ENCODE data around the gene LTO1. TPM values are rescaled to one million over a fixed set of nuclear protein-coding genes. Genes with fewer than 3 reads are reported as not detected.
"Not testable (repeated sequence)": the region's sequence is repeated elsewhere in the genome, so short reads cannot be mapped to it uniquely, and the experiment has no call there.

Gene LTO1
- total RNA-seq, 2 experiments from 2014 or later = 18.7 to 21.8 TPM

- Mint-ChIP-seq H3K4me3 (no peak overlapping the region), H3K27ac (no peak overlapping the region), H3K36me3 (no peaks in the 10 kb centered on the region), H3K9me3 (no peaks in the 10 kb centered on the region), H3K4me1 (peaks cover 7% of the 10 kb centered on the region), H3K27me3 (peaks cover 65% of the 10 kb centered on the region)
- DNase-seq = peak; percentile 25
Measured at GRCh38 chr11:69704508-69705253, 29.5 kb upstream of the LTO1 start.

DNA sequence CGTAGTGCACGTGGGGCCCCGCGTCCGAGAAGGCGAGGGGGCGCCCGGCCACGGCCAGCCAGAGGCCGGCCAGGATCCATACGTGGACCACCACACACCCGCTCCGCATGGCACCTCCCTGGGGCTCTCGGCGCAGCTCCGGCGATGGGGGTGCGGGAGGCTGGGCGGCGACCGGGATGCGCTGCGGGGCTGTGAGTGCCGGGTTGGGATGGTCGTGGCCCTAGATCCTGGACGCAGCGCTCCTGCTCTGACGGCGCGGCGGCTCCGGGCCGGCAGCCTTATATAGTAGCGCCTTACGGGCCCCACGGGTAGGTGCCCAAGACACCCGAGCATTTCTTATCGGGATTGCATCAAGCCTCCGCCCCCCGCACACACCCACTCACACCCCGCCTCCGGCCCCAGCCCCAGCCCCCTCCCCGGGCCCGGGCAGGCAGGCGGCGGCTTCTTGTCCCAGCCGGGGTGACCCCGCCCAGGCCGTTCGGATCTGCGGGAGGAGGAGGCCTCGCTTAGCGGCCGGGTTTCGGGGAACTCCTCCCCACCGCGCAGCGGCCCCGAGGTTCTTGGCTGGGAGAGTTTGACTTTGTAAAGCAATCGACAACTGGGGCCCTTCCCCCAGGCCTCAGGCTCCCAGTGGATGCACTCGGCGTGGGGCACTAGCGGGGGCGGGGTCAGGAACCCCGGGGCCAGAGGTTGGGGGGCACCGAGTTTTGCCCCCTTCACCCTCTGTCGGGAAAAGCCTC lies 28.8 kb upstream of the LTO1 start, which contains the start of gene FGF19:
TSS of gene FGF19 (minus strand) at position 255 of the 740 bp plus-strand sequence. CDS start at position 109, 146 bp downstream.
- no peaks in the 10 kb centered on the region for H3K9me3 Mint-ChIP-seq
- DNase-seq = no peak
- no peaks in the 10 kb centered on the region for H3K36me3 Mint-ChIP-seq
- H3K4me1 Mint-ChIP-seq = peaks cover 7% of the 10 kb centered on the region
- H3K4me3 Mint-ChIP-seq = no peak within 1 kb of the TSS
- H3K27me3 Mint-ChIP-seq = peaks cover 67% of the 10 kb centered on the region
- H3K27ac Mint-ChIP-seq = no peak within 1 kb of the TSS

- H3K27ac Mint-ChIP-seq = no peak overlapping the region
- H3K27me3 Mint-ChIP-seq = peaks cover 69% of the 10 kb centered on the region
- no peaks in the 10 kb centered on the region for H3K36me3 Mint-ChIP-seq
- no peak for DNase-seq
- no peak overlapping the region for H3K4me3 Mint-ChIP-seq
- H3K4me1 Mint-ChIP-seq = peaks cover 7% of the 10 kb centered on the region
- H3K9me3 Mint-ChIP-seq = no peaks in the 10 kb centered on the region
Measured at GRCh38 chr11:69703453-69703767, 28.3 kb upstream of the LTO1 start.

DNA sequence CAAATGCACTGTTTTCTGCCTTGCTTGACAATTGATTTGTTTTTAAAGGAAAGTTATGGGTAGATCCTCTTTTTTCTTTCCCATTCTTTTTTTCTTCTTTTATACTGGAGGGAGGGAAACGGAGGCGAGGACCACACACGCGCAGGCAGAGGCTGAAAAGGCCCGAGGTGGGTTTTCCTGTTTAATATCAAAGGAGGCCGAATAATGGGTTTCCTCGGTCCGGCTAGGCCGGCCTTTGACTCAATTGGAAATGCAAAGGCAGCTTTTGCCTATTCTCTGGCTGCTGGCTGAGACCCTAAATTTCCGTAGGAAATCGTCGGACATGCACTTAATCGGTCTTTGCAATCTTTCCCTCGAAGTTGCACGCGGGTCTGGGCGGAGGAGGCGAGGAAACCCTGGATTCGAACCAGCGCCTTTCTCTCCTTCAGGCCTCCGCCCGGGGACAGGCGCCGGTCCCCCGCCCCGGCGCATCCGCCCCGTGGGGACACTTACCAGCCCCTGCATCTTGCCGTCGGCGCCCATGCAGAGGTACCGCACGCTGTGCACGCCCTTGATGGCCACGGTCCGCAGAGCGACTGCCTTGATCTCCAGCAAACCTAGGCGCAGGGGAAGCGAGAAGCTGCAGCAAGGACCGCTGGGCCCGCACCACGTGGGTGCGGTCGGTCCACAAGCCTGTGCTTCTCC lies 27.8 kb upstream of the LTO1 start:
- DNase-seq = no peak
- no peaks in the 10 kb centered on the region for H3K36me3 Mint-ChIP-seq
- peaks cover 73% of the 10 kb centered on the region for H3K27me3 Mint-ChIP-seq
- H3K4me1 Mint-ChIP-seq = peaks cover 7% of the 10 kb centered on the region
- no peak overlapping the region for H3K4me3 Mint-ChIP-seq
- H3K9me3 Mint-ChIP-seq = no peaks in the 10 kb centered on the region
- no peak overlapping the region for H3K27ac Mint-ChIP-seq

GRCh38 chr11:69702239-69702691 lies 27.1 kb upstream of the LTO1 start:
- Mint-ChIP-seq H3K27me3 (peaks cover 76% of the 10 kb centered on the region), H3K4me1 (peaks cover 7% of the 10 kb centered on the region), H3K4me3 (no peak overlapping the region), H3K36me3 (no peaks in the 10 kb centered on the region), H3K27ac (no peak overlapping the region), H3K9me3 (no peaks in the 10 kb centered on the region)
- DNase-seq = no peak

DNA sequence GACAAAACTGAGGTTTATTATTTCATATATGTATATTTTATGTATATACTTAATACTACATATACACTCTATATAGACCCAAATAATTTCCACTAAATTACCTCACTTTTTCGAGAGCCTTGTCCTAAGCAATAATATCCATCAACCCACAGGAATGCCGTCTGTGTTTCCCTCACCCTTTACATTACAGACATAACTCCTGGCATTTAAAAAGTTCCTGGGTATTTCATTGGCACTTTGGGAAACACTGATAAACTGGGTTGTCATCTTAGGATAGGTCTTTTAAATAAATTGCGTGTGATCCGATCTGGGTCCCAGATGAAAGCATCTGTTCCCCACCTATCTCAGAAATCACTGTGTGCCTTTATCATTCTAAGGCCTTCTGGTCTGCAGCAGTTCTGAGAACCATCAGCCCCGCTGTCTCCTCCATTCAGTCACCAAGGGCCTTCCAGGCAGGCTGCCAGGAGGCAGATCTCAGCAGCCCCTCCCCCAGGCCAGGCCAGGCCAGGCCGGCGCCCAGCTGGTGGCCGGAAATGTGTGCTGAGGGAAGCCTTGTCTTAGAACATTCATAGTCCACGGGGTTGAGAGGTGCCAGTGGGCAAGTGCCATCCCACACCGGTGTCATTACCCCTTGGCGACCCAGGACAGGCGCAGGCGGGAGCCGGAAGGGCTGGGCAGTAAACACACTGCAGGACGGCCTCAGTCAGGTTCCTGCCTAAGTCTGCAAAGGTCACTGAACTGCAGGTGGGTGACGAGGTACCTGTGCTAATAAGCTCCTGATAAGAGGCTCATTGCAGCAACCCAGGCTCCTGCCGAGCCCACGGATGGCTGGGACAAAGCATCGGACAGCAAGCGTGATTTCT lies 25.4 kb upstream of the LTO1 start:
- H3K27me3 Mint-ChIP-seq = peaks cover 71% of the 10 kb centered on the region

DNA sequence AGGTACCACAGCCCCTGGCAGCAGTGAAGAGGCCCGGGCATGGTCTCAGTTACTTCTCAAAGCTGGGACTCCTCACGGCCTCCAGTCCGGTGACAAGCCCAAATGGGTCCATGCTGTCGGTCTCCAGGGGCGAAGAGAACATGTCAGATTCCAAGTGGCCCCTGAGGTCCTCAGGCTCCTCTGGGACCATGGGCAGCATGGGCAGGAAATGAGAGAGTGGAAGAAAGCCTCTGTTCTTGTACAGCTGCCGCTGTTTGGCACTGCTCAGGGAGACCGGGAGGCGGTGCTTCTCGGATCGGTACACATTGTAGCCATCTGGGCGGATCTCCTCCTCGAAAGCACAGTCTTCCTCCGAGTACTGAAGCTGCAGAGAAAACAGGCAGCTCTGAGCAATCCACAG lies 24.1 kb upstream of the LTO1 start:
- Mint-ChIP-seq H3K27ac (no peak overlapping the region), H3K4me3 (no peak overlapping the region), H3K9me3 (no peaks in the 10 kb centered on the region)

More for the DNA sequence above, 25.4 kb upstream of the LTO1 start:
- H3K4me3 Mint-ChIP-seq = no peak overlapping the region
- peaks cover 3% of the 10 kb centered on the region for H3K4me1 Mint-ChIP-seq
- no peak for DNase-seq
- no peak overlapping the region for H3K27ac Mint-ChIP-seq
- H3K9me3 Mint-ChIP-seq = no peaks in the 10 kb centered on the region
- no peaks in the 10 kb centered on the region for H3K36me3 Mint-ChIP-seq

DNA sequence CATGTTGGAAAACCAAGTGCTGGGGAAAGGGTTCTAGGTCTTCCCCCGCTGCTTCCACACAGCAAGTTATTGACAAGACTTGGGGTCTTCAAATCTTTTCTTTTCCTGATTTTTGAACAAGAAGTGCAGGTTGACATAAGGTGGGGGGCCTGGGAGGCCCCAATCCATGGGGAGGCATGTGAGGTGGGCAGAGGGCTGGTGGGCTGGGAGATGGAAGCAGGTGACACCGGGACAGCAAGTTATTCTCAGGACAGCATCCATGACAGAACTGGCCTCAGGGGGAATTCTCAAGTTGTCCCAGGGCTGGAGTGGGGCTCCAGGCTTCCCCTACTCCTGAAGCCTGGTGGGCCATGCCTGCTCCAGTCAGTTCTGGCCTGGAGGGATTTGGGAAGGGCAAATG lies 23.2 kb upstream of the LTO1 start:
- Mint-ChIP-seq H3K9me3 (no peaks in the 10 kb centered on the region), H3K4me1 (no peaks in the 10 kb centered on the region), H3K27me3 (peaks cover 71% of the 10 kb centered on the region), H3K27ac (no peak overlapping the region), H3K36me3 (no peaks in the 10 kb centered on the region), H3K4me3 (no peak overlapping the region)
- DNase-seq = no peak

More for the DNA sequence above, 24.1 kb upstream of the LTO1 start:
- Mint-ChIP-seq H3K36me3 (no peaks in the 10 kb centered on the region), H3K27me3 (peaks cover 64% of the 10 kb centered on the region), H3K4me1 (no peaks in the 10 kb centered on the region)
- no peak for DNase-seq

- H3K9me3 Mint-ChIP-seq = no peaks in the 10 kb centered on the region
- H3K4me3 Mint-ChIP-seq = no peak overlapping the region
- H3K4me1 Mint-ChIP-seq = no peaks in the 10 kb centered on the region
- no peak overlapping the region for H3K27ac Mint-ChIP-seq
- DNase-seq = no peak
- H3K27me3 Mint-ChIP-seq = peaks cover 66% of the 10 kb centered on the region
- no peaks in the 10 kb centered on the region for H3K36me3 Mint-ChIP-seq
Measured at GRCh38 chr11:69697861-69698260, 22.7 kb upstream of the LTO1 start.

- Mint-ChIP-seq H3K4me1 (no peaks in the 10 kb centered on the region), H3K4me3 (no peak overlapping the region), H3K27me3 (peaks cover 64% of the 10 kb centered on the region), H3K36me3 (no peaks in the 10 kb centered on the region), H3K9me3 (no peaks in the 10 kb centered on the region), H3K27ac (no peak overlapping the region)
- DNase-seq = no peak
Measured at GRCh38 chr11:69697469-69697843, 22.3 kb upstream of the LTO1 start.

- no peaks in the 10 kb centered on the region for H3K4me1 Mint-ChIP-seq
- H3K36me3 Mint-ChIP-seq = no peaks in the 10 kb centered on the region
- DNase-seq = no peak
- no peak overlapping the region for H3K27ac Mint-ChIP-seq
- no peak overlapping the region for H3K4me3 Mint-ChIP-seq
- H3K9me3 Mint-ChIP-seq = no peaks in the 10 kb centered on the region
- H3K27me3 Mint-ChIP-seq = peaks cover 67% of the 10 kb centered on the region
Measured at GRCh38 chr11:69696749-69697468, 21.8 kb upstream of the LTO1 start.

GRCh38 chr11:69695995-69696394 lies 20.8 kb upstream of the LTO1 start:
- not testable (repeated sequence) for H3K4me1 Mint-ChIP-seq

DNA sequence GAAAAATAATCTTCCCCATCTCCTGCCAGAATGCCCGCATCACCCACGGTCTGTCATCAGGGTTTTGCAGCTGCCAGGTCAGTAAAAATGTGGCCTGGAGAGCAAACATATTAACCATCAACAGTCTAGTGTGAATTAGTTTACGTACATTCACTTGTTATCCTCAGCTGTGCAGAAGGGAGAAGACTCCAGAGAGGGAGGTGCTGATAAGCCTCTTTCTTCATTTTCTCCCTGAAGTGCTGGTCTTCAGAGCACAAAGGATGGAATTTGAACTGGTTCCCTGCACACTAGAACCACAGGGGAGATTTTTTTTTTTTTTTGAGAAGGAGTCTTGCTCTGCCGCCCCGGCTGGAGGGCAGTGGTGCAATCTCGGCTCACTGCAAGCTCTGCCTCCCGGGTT lies 20.4 kb upstream of the LTO1 start:
- no peak overlapping the region for H3K27ac Mint-ChIP-seq
- no peaks in the 10 kb centered on the region for H3K4me1 Mint-ChIP-seq
- no peak overlapping the region for H3K4me3 Mint-ChIP-seq
- H3K27me3 Mint-ChIP-seq = peaks cover 67% of the 10 kb centered on the region
- DNase-seq = no peak
- H3K9me3 Mint-ChIP-seq = no peaks in the 10 kb centered on the region
- peaks cover under 1% of the 10 kb centered on the region for H3K36me3 Mint-ChIP-seq

More at GRCh38 chr11:69695995-69696394, 20.8 kb upstream of the LTO1 start:
- H3K27ac Mint-ChIP-seq, H3K4me3 Mint-ChIP-seq, H3K9me3 Mint-ChIP-seq, DNase-seq, H3K36me3 Mint-ChIP-seq: not testable (repeated sequence)
- peaks cover 67% of the 10 kb centered on the region for H3K27me3 Mint-ChIP-seq

DNA sequence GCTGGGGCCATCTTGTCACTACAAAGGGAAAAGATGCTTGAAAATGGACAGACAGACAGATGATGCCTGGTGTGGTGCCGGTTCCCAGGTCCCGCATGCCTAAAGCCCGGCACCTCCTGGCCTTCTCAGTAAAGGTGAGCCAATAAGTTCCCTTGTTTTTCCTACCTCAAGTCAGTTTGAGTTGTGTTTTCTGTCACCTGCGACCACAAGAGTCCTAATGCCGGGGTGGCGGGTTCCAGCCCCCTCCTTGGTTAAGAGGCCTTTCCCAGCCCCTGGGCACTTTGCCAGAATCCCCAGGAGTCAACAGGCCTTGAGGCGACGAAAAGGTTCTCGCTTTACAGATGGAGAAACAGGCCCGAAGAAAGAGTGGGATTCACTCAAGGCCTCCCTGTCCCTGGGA lies 19.6 kb upstream of the LTO1 start:
- H3K4me1 Mint-ChIP-seq = peaks cover 2% of the 10 kb centered on the region
- no peak overlapping the region for H3K4me3 Mint-ChIP-seq
- H3K36me3 Mint-ChIP-seq = peaks cover 3% of the 10 kb centered on the region
- no peaks in the 10 kb centered on the region for H3K9me3 Mint-ChIP-seq
- no peak overlapping the region for H3K27ac Mint-ChIP-seq
- H3K27me3 Mint-ChIP-seq = peaks cover 69% of the 10 kb centered on the region
- DNase-seq = no peak
